ENCODE measurements around the gene VCL.

- no peak for TF ChIP-seq GATA2 (IDR thresholded peaks at IDR 0.05; ENCODE audit: low read depth, low read length)
- no peak for TF ChIP-seq GATA3 (IDR thresholded peaks at IDR 0.05; ENCODE audit: low read depth, low read length)
Measured at GRCh38 chr10:73954737-73955136, 43.2 kb upstream of the VCL start.

All from SH-SY5Y (cell line).